Measurements from ENCODE around the gene SH3TC1. TPM values are rescaled to one million over a fixed set of nuclear protein-coding genes. Genes with fewer than 3 reads are reported as not detected.

SH3TC1 gene
- total RNA-seq, 2 experiments from 2014 or later = 119 to 127 TPM

DNA sequence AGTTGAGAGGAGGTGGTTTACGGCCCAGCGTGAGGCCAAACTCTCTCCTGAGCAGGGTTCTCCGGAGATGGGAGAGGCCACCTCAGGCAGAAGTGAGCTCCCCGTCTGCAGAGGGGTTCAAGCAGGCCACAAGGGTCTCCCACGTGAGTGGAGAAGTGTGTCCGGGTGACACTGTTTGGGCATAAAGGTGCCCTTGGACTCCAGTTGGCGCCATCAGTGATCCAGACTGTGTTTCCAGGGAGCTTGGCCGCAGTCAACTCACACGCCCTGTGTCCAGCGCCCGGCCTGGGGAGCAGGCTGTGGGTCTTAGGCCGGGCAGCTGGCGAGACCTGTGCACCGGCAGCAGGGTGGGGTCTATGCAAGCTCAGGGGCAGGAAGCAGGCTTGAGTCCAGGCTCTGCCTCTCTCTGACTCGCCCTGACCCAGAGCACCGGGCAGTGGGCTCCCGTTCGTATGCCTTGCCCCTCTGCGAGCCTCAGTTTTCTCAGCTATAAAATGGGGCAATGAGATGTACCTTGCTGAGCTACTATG is 45.9 kb downstream of the SH3TC1 start:
- TF ChIP-seq, protein P1, sequence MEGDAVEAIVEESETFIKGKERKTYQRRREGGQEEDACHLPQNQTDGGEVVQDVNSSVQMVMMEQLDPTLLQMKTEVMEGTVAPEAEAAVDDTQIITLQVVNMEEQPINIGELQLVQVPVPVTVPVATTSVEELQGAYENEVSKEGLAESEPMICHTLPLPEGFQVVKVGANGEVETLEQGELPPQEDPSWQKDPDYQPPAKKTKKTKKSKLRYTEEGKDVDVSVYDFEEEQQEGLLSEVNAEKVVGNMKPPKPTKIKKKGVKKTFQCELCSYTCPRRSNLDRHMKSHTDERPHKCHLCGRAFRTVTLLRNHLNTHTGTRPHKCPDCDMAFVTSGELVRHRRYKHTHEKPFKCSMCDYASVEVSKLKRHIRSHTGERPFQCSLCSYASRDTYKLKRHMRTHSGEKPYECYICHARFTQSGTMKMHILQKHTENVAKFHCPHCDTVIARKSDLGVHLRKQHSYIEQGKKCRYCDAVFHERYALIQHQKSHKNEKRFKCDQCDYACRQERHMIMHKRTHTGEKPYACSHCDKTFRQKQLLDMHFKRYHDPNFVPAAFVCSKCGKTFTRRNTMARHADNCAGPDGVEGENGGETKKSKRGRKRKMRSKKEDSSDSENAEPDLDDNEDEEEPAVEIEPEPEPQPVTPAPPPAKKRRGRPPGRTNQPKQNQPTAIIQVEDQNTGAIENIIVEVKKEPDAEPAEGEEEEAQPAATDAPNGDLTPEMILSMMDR (IDR thresholded peaks at IDR 0.05) = no peak
- ChIA-PET POLR2A (interaction anchor here (0.9 kb wide), 1 partner anchor 86 kb away, joined by 3 read pairs; the partner anchor contains the start of gene ABLIM2), CTCF (no interaction called here)
- no peak for DNase-seq
- H3K9me3 Mint-ChIP-seq = no peaks in the 10 kb centered on the region
- ATAC-seq (ENCODE audit: poor library complexity) = no peak
- no peaks in the 10 kb centered on the region for H3K36me3 ChIP-seq (ENCODE audit: insufficient read depth, low read length)
- H3K4me1 ChIP-seq (ENCODE audit: insufficient read depth, low read length) = peaks cover 12% of the 10 kb centered on the region
- no peak overlapping the region for H3K27ac Mint-ChIP-seq
- H3K9me3 ChIP-seq (ENCODE audit: control insufficient read depth in 1 of 2, insufficient read depth in 1 of 2, low read length in 2 of 2) = no peaks in the 10 kb centered on the region
- no peaks in the 10 kb centered on the region for H3K4me1 Mint-ChIP-seq (ENCODE audit: low read depth)
- peaks cover 6% of the 10 kb centered on the region for H3K36me3 Mint-ChIP-seq (ENCODE audit: low read depth)
- no peaks in the 10 kb centered on the region for H3K27me3 ChIP-seq (ENCODE audit: control insufficient read depth in 1 of 2, insufficient read depth in 2 of 2, low read length in 2 of 2)
- no peak overlapping the region for H3K4me3 Mint-ChIP-seq
- H3K27ac ChIP-seq (ENCODE audit: low read depth in 1 of 2, low read length in 2 of 2) = no peak overlapping the region
- H3K27me3 Mint-ChIP-seq = no peaks in the 10 kb centered on the region
- no peak overlapping the region for H3K4me3 ChIP-seq (ENCODE audit: low read length)
- intact Hi-C loops (cut with DNase I, micrococcal nuclease) = loop anchor here (5.0 to 10.0 kb wide), 3 partner anchors 68 to 677 kb away; partner anchors contain the start of gene CPZ (in 1 of the 2)

DNA sequence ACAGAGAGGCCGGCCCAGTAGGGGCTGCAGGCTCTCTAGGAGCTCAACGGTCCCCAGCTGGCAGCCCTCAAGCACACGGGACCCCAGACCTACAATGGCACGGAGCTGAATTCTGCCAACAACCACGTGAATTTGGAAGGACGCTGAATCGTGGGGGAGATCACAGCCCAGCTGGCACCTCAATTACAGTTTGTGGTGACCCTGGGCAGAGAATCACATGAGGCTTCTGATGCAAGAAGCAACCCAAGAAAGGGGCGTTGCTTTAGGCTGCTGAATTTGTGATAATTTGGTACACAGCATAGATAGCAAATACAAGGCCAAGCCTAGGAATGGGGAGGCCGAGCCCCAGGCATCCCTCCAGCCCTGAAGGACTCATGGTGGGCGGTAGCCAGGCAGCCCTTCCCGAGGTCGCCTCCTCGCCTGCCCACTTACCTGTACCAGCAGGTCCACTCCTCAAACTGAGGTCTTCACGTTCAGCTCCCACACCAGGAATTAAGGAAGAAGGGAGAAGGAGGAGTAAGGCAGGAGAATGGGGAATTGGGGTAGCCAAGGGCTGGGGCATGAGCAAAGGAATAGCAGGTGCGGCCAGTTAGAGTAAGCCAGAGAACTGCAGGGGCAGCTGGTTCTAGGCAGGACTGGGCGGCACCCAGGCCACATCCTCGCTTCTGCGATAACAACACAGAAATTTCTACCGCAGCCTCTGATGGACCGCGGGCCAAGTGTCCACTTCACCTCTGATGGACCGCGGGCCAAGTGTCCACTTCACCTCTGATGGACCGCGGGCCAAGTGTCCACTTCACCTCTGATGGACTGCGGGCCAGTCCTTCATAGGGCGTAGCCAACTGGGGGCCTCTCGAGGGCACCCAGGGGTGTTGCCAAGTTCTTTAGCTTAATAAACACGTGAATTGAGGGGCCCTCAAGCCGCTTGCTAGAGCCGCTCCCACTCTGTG is 47.1 kb downstream of the SH3TC1 start:
- Histone ChIP-seq H3K4me1 (ENCODE audit: insufficient read depth, low read length) (peaks cover 12% of the 10 kb centered on the region), H3K27me3 (ENCODE audit: control insufficient read depth in 1 of 2, insufficient read depth in 2 of 2, low read length in 2 of 2) (no peaks in the 10 kb centered on the region), H3K4me3 (ENCODE audit: low read length) (no peak overlapping the region), H3K27ac (ENCODE audit: low read depth in 1 of 2, low read length in 2 of 2) (no peak overlapping the region), H3K36me3 (ENCODE audit: insufficient read depth, low read length) (no peaks in the 10 kb centered on the region), H3K9me3 (ENCODE audit: control insufficient read depth in 1 of 2, insufficient read depth in 1 of 2, low read length in 2 of 2) (no peaks in the 10 kb centered on the region)
- no peaks in the 10 kb centered on the region for H3K27me3 Mint-ChIP-seq
- intact Hi-C loops (cut with DNase I, micrococcal nuclease) = loop anchor here in 1 of 2 experiments (10.0 kb wide), 1 partner anchor 349 kb away; the partner anchor contains the start of gene CPZ
- no peak overlapping the region for H3K27ac Mint-ChIP-seq
- POLR2A ChIA-PET = no interaction called here
- H3K4me1 Mint-ChIP-seq (ENCODE audit: low read depth) = no peaks in the 10 kb centered on the region
- CTCF ChIA-PET = no interaction called here
- DNase-seq (no peak), ATAC-seq (ENCODE audit: poor library complexity) (no peak)
- H3K4me3 Mint-ChIP-seq = no peak overlapping the region
- H3K9me3 Mint-ChIP-seq = no peaks in the 10 kb centered on the region
- TF ChIP-seq, protein P1 (IDR thresholded peaks at IDR 0.05) = no peak
- peaks cover 6% of the 10 kb centered on the region for H3K36me3 Mint-ChIP-seq (ENCODE audit: low read depth)

DNA sequence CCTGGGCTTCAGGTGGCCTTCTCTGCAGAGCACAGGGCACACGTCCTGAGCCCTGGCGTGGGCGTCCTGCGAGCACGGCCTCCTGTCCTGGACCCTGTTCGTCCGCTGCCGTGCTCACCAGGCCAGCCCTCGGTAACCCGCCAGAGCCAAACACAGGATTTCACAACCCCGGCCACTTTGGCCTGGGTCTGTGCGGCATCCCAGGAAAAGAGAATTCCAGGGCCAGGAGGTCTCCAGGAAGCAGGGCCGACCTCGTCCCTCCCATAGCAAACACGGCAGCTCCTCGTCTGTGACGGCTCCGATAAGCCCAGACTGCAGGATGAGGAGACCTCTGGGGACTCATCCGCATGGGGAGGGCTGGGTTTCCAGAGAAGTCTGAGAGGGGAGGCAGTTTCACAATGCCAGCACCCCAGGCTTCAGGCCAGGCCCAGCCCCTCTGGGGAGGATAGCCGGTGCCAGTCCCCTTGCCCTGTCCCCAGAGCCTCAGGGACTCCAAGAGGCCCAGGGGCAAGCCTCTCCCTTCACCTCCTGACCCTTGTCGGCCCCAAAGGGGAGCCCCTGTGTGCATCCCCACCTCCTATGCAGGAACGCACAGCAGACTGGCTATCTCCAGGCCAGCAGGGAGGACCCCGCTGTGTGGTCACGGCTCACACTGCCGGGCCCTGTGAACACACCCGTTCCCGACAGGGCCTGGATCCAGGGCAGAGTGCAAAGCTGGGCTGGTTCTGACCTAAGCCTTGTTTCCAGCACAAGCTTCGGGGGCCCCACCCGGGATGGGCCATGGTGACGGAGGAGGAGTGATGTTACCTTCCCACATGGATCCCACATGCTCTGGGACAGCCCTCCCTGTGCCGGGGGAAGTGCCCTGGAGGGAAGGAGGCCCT is 48.2 kb downstream of the SH3TC1 start:
- no peaks in the 10 kb centered on the region for H3K27me3 Mint-ChIP-seq
- Histone ChIP-seq H3K36me3 (ENCODE audit: insufficient read depth, low read length) (no peaks in the 10 kb centered on the region), H3K4me1 (ENCODE audit: insufficient read depth, low read length) (peaks cover 4% of the 10 kb centered on the region), H3K4me3 (ENCODE audit: low read length) (no peak overlapping the region), H3K27ac (ENCODE audit: low read depth in 1 of 2, low read length in 2 of 2) (no peak overlapping the region), H3K27me3 (ENCODE audit: control insufficient read depth in 1 of 2, insufficient read depth in 2 of 2, low read length in 2 of 2) (no peaks in the 10 kb centered on the region), H3K9me3 (ENCODE audit: control insufficient read depth in 1 of 2, insufficient read depth in 1 of 2, low read length in 2 of 2) (no peaks in the 10 kb centered on the region)
- ChIA-PET CTCF (no interaction called here), POLR2A (no interaction called here)
- H3K27ac Mint-ChIP-seq = no peak overlapping the region
- H3K9me3 Mint-ChIP-seq = no peaks in the 10 kb centered on the region
- no peak overlapping the region for H3K4me3 Mint-ChIP-seq
- DNase-seq (no peak), ATAC-seq (ENCODE audit: poor library complexity) (no peak)
- TF ChIP-seq, protein P1 (IDR thresholded peaks at IDR 0.05) = no peak
- H3K36me3 Mint-ChIP-seq (ENCODE audit: low read depth) = no peaks in the 10 kb centered on the region
- H3K4me1 Mint-ChIP-seq (ENCODE audit: low read depth) = no peaks in the 10 kb centered on the region
- intact Hi-C loops (cut with DNase I, micrococcal nuclease) = loop anchor here in 1 of 2 experiments (10.0 kb wide), 1 partner anchor 348 kb away; the partner anchor contains the start of gene CPZ

Data from CD4-positive, alpha-beta T cell (primary cell).